Muscle layer of colon (tissue), 2 donors: ENCODE data around the gene AKAP8L.

Source experiments
- H3K27ac ChIP-seq: one replicate; pipeline ENCODE4 v1.7.0; 2013; ENCODE audit warnings: low read depth, mild to moderate bottlenecking, low read length, moderate library complexity
- H3K27me3 ChIP-seq, 2 donors: one replicate each; pipeline ENCODE4 v1.7.0; 2013; ENCODE audit warnings: low read length in 2 of 2, mild to moderate bottlenecking in 2 of 2; ENCODE audit not compliant: insufficient read depth in 2 of 2, control insufficient read depth in 1 of 2
- H3K36me3 ChIP-seq: one replicate; pipeline ENCODE4 v1.7.0; 2013; ENCODE audit warnings: mild to moderate bottlenecking, low read length; ENCODE audit not compliant: insufficient read depth
- H3K4me1 ChIP-seq: one replicate; pipeline ENCODE4 v1.7.0; 2013; ENCODE audit warnings: mild to moderate bottlenecking, low read length; ENCODE audit not compliant: insufficient read depth
- H3K4me3 ChIP-seq, 2 donors: one replicate each; pipeline ENCODE4 v1.7.0; 2013; ENCODE audit warnings: low read length in 2 of 2, low read depth in 1 of 2, mild to moderate bottlenecking in 1 of 2, moderate library complexity in 1 of 2
- H3K9ac ChIP-seq: one replicate; pipeline ENCODE4 v1.7.0; 2013; ENCODE audit warnings: low read length
- H3K9me3 ChIP-seq: one replicate; pipeline ENCODE4 v1.7.0; 2013; ENCODE audit warnings: mild to moderate bottlenecking, low read length
- donor health status: abdominal sarcoma.
- donor health status: Adenocarcinoma of cecum.

Gene AKAP8L

DNA sequence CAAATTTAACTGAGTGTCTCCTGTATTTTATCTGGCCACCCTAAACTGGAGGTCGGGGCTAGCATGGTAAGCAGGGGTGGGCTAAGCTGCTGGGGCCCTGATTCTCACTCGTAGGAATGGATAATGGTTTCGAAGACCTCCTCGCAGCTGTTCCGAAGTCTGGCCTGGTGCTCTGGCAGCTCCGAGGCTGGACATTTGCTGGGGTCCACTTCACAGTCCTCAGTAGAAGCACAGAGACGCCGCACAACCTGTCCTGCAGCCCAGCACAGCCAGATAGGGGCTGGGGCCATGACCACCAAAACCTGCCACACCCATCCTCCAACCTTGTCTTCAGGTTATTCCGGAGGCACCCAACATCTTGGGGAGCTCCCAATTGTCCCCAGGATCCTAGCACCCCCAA is 37.2 kb upstream of the AKAP8L start:
- H3K9me3 ChIP-seq = no peaks in the 10 kb centered on the region
- no peak overlapping the region for H3K4me3 ChIP-seq
- H3K27me3 ChIP-seq = peaks cover 8 to 29% of the 10 kb centered on the region in 2 donors
- no peak overlapping the region for H3K9ac ChIP-seq
- H3K27ac ChIP-seq = no peak overlapping the region
- no peaks in the 10 kb centered on the region for H3K36me3 ChIP-seq
- H3K4me1 ChIP-seq = no peaks in the 10 kb centered on the region

DNA sequence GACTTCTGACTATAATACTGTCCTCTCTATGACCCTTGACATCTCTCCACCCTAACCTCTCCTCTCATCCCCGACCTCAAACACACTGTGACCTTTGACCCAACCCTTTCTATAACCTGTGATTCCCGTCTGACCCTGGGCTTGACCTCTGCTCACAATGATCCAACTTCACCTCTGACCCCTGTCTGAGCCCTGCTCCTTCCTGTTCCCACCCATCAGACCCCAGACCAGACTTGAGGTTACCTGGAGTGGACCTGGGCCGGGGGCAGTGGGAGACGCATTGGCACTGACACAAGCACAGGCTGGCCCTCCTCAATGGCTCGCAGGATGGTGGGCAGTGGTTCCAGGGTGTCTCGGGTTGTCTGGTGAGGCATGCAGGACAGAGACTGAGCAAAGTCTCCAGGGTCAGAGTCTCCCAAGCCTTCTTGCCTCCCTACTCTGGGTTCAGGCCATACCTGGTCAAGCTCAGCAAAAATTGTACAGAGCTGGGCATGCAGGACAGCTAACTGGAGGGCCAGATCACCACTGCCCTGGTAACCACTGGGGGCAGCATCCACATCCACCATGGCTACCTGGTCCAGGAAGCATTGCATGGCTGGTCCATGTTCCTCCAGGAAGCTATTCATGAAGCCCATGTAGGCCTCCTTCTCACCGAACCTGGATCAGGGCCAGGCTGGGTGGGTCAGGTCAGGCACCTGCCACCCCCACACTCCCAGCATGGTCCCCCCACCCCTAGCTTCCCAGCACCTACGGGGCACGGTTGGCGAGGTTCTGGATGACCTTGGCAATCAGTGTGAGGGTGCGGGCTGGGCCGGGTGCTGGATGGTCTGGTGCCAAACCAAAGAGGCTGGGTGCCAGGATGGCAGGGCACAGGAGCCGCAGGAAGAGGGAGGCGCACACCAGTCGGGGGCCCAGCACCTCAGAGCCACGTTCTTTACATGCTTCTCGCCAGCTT is 35.4 kb upstream of the AKAP8L start:
- Histone ChIP-seq H3K4me1 (no peaks in the 10 kb centered on the region), H3K27ac (no peak overlapping the region), H3K9ac (no peak overlapping the region), H3K9me3 (no peaks in the 10 kb centered on the region), H3K4me3 (no peak overlapping the region), H3K27me3 (peaks cover 8 to 29% of the 10 kb centered on the region in 2 donors), H3K36me3 (no peaks in the 10 kb centered on the region)

DNA sequence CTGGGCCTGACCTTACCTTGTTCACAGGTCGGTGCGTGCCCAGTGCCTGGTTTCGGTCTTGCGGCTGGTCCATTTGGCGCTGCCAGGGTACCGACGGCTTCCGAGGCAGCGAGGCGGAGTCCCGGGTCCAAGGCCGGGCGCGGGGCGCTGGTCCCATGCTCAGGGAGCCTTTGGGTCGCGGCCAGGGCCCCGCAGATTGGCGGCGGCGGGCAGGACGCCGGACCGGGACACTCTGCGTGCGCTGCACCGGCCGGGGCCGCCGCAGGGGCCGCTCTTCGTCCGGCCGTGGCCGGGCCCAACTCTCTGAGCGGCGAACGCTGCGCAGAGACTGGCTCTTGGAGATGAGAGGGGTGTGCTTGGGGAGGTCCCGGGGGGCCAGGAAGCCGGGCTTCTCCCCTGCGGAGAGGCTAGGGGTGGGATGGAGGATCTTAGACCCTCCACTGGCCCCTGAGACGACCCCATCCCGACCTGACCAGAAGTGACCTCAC is 34.3 kb upstream of the AKAP8L start:
- Histone ChIP-seq H3K9me3 (no peaks in the 10 kb centered on the region), H3K9ac (no peak overlapping the region), H3K4me3 (peak overlapping the region; percentile 47 to 65), H3K27ac (peak overlapping the region; percentile 6), H3K36me3 (no peaks in the 10 kb centered on the region), H3K4me1 (peaks cover 8% of the 10 kb centered on the region), H3K27me3 (peaks cover 8 to 25% of the 10 kb centered on the region in 2 donors)

DNA sequence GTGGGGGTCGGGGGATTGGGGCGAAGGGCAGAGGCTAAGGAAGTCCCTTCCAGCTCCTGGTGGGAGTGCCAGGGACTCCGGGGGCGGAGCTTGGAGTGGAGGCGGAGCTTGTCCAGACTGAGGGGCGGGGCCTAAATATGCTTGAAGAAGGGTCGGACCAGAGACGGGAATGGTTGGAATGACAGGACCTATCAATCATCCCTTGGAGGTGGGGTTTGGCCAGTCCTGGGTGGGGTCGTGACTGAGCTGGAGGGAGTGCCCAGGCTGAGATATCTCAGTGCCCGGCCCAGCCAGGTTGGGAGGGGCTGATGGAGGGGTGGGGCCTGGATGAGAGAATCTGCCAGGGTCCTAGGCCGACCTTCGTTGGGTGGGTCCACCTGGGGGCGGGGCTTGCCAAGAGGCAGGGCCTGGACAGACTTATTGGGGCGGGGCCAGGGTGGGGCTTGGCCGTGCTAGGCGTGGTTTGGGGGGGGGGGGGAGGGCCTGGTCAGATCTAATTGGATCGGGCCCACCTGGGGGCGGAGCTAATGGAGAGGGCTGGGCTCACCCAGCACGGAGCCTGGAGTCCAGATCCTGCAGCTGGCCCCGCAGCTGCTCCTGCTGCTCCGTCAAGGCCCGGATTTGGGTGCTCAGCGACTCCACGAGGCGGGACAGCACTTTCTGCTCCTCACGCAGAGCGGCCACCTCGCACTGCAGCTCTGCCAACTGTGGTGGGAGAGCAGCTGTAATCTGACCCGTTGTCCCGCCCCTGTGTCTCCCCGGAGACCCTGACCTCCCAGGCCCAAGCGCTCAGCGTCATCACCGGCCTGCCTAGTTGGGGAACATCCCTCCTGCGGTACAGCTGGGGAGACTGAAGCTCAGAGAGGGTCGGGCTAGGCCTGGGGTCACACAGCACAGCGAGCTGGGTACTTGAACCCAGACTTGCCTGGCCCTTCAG is 33.6 kb upstream of the AKAP8L start:
- Histone ChIP-seq H3K27ac (peak overlapping the region; percentile 35), H3K27me3 (peaks cover 8 to 18% of the 10 kb centered on the region in 2 donors), H3K4me3 (peak overlapping the region; percentile 47 to 65), H3K9me3 (no peaks in the 10 kb centered on the region), H3K4me1 (peaks cover 8% of the 10 kb centered on the region), H3K9ac (no peak overlapping the region), H3K36me3 (peaks cover 2% of the 10 kb centered on the region)

DNA sequence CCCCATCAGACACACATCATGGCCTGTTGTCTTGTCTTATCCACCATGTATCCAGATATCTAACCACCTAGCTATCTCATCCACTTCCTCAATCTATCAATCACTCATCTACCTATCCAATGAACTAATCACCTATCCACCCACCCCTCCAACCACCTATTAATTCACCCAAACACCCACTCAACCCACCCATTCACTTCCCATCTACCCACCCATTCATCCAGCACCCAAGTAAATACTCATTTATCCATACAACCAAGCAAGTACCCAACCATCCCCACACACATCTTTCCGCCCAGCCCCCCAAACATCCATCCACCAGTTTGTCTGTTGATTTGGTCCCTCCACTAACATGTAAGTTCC is 31.7 kb upstream of the AKAP8L start:
- Histone ChIP-seq H3K9ac (no peak overlapping the region), H3K27ac (no peak overlapping the region), H3K27me3 (peaks cover 0 to 6% of the 10 kb centered on the region in 2 donors), H3K9me3 (no peaks in the 10 kb centered on the region), H3K36me3 (peaks cover 6% of the 10 kb centered on the region), H3K4me1 (peaks cover 8% of the 10 kb centered on the region), H3K4me3 (peak overlapping the region in 1 of 2 donors; percentile 31)

DNA sequence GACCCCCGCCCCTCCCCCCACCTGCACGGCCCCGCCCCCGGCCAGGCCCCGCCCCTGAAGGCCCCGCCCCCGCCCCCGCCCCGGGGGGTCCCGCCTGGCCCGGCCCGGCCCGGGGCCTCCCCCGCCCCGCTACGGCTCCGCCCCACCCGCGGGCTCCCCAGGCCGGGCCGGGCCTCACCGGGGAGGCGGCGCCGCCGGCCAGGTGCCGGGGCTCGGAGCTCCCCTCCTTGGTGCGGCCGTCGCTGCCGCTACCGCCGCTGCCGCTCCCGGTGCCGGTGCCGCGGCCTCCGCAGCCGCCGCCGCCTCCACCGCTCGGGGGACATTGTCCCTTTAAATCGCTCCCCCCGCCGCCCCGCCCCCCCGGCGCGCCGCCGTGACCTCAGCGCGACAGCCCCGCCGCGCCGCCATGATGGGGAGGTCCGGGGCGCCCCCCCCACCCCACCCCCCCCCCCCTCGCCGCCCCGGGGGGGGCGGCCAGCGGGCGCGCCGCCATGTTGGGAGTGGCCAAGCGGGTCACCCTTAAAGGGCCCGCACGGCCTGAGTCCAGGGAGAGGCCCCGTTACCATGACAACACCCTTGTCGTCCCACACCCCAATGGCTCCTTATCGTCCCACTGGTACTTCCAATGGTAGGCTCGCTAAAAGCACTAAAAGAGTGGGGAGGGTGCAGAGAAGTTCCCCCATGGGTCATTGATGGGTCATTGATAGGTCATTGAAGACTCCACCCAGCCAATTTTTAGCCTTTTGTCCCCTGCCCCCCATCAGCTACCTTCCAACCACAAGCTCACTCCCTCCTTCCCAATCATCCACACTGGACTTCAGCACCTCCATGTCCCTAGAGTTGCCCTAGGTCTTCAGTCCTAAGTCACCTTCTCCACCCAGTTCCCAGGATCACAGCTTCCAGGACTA is 31.1 kb upstream of the AKAP8L start, which contains the start of gene WIZ:
Gene WIZ (minus strand): TSS at position 337 of the 908 bp plus-strand sequence. CDS start 1,649 bp downstream, outside the sequence.
- H3K27ac ChIP-seq = peak within 1 kb of the TSS; percentile 47
- peak within 1 kb of the TSS; percentile 44 for H3K9ac ChIP-seq
- peaks cover 6% of the 10 kb centered on the region for H3K36me3 ChIP-seq
- peaks cover 0 to 6% of the 10 kb centered on the region in 2 donors for H3K27me3 ChIP-seq
- no peaks in the 10 kb centered on the region for H3K9me3 ChIP-seq
- peaks cover 8% of the 10 kb centered on the region for H3K4me1 ChIP-seq
- H3K4me3 ChIP-seq = peak within 1 kb of the TSS; percentile 60 to 81

DNA sequence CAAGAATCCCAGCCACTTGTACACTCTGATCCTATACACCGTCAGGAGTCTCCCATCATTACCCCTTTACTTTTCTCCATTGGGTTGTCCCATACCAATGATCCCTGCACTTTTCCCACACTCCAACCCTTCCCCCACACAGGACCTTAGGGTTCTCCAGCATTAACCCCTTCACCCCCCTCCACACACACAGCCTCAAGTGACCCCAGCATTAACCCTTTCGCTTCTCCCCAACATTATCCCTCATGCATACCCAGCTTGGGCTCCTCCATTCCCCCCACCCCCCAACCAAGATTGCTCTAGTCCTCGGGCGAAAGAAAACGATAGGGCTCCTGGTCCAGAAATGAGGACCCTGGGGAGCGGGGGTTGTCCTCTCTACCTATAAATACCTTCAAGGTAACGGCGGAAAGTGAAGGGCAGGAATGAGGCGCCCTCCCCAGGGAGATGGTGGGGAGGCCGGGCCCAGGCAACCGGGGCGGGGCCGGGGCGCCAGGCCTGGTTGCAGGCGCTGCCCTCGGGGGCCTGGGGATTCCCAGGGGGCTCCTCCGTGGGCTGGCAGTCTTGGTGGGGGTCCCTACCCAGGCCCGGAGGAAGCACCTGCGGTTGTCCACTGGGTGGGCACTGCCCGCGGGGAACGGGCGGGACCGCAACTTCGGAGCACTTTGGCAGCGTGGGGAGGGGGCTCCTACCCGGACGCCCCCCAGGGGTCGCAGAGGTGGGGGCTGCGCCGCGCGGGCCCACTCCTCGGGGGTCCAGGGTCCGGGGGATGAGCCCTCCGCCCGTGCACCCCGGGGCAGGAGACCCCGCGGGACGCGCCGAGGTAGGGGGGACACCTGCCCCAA is 30.2 kb upstream of the AKAP8L start:
- Histone ChIP-seq H3K27me3 (peaks cover 0 to under 1% of the 10 kb centered on the region in 2 donors), H3K9me3 (no peaks in the 10 kb centered on the region), H3K4me3 (peak overlapping the region; percentile 60 to 81), H3K9ac (peak overlapping the region; percentile 44), H3K27ac (peak overlapping the region; percentile 47), H3K36me3 (peaks cover 6% of the 10 kb centered on the region), H3K4me1 (peaks cover 8% of the 10 kb centered on the region)

DNA sequence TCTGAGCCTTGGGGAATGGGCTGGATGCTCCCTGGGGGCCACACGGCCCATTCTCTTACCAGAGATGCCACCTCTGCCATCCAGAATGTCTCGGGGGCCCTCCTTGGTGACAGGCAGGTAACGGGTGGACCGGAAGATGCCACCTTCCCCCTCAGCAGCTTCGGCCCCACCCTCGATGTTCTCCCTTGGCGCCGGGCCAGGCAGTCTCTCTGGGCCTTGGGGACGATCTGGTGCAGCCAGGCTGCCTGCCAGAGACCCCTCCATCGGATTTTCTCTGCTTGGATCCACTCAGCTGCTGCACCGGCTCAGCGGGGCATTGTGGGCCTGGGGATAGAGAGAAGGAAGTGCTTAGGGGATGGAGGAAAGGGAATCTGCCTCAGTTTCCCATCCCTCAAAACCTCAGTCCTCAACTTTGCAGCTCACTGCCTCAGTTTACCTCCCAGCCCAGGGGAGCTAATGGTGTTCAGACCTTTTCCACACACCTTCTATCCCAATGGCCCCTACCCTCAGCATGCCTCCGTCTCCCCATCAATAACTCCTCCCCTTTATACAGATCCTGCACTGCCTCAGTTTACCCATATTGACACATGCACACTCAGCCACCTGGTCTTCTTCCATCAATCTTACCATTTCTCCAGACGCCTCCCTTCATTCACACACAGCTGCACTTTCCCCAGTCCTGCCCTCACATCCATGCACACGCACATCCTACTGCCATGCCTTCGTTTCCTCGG is 29.4 kb upstream of the AKAP8L start:
- Histone ChIP-seq H3K27me3 (no peaks in the 10 kb centered on the region), H3K36me3 (peaks cover 6% of the 10 kb centered on the region), H3K9me3 (no peaks in the 10 kb centered on the region), H3K27ac (no peak overlapping the region), H3K9ac (no peak overlapping the region), H3K4me3 (no peak overlapping the region), H3K4me1 (peaks cover 8% of the 10 kb centered on the region)

DNA sequence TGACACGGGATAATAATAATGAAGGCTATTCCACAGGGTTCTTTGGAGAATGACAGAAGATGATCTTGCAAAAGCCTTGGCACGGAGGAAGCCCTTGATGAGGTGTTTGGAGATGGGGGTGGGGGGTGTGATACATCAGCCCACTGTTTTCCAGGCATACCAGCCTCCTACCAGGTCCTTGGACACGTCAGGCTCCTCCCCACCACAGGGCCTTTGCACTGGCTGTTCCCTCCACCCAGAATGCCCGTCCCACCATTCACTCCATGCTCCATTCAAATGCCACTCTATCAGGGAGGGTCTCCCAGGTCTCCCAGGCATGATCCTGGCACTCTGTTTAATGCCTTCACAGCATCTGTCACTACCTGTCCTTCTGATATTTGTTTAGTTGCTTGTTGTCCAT is 28.3 kb upstream of the AKAP8L start:
- no peak overlapping the region for H3K27ac ChIP-seq
- no peak overlapping the region for H3K9ac ChIP-seq
- peaks cover 6% of the 10 kb centered on the region for H3K36me3 ChIP-seq
- no peaks in the 10 kb centered on the region for H3K27me3 ChIP-seq
- no peak overlapping the region for H3K4me3 ChIP-seq
- H3K9me3 ChIP-seq = no peaks in the 10 kb centered on the region
- peaks cover 8% of the 10 kb centered on the region for H3K4me1 ChIP-seq
